CD4-positive, alpha-beta T cell treated with Interferon alpha-2 for 1 hour (primary cell): Measurements from ENCODE around the gene GPR62.

ENCODE experiments used
- DNase-seq, 2 donors: peaks; one replicate each; pipeline ENCODE4 v3.0.0-alpha.2; 2020 to 2022

The GPR62 gene

DNA sequence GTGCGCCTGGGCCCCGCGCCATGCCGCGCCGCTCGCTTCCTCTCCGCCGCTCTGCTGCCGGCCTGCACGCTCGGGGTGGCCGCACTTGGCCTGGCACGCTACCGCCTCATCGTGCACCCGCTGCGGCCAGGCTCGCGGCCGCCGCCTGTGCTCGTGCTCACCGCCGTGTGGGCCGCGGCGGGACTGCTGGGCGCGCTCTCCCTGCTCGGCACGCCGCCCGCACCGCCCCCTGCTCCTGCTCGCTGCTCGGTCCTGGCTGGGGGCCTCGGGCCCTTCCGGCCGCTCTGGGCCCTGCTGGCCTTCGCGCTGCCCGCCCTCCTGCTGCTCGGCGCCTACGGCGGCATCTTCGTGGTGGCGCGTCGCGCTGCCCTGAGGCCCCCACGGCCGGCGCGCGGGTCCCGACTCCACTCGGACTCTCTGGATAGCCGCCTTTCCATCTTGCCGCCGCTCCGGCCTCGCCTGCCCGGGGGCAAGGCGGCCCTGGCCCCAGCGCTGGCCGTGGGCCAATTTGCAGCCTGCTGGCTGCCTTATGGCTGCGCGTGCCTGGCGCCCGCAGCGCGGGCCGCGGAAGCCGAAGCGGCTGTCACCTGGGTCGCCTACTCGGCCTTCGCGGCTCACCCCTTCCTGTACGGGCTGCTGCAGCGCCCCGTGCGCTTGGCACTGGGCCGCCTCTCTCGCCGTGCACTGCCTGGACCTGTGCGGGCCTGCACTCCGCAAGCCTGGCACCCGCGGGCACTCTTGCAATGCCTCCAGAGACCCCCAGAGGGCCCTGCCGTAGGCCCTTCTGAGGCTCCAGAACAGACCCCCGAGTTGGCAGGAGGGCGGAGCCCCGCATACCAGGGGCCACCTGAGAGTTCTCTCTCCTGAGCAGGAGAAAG, 951 bp downstream of the GPR62 start:
- DNase-seq, result peak; percentile 12 to 47

GRCh38 chr3:51957520-51958205, 2.5 kb downstream of the GPR62 start:
- no peak for DNase-seq

DNA sequence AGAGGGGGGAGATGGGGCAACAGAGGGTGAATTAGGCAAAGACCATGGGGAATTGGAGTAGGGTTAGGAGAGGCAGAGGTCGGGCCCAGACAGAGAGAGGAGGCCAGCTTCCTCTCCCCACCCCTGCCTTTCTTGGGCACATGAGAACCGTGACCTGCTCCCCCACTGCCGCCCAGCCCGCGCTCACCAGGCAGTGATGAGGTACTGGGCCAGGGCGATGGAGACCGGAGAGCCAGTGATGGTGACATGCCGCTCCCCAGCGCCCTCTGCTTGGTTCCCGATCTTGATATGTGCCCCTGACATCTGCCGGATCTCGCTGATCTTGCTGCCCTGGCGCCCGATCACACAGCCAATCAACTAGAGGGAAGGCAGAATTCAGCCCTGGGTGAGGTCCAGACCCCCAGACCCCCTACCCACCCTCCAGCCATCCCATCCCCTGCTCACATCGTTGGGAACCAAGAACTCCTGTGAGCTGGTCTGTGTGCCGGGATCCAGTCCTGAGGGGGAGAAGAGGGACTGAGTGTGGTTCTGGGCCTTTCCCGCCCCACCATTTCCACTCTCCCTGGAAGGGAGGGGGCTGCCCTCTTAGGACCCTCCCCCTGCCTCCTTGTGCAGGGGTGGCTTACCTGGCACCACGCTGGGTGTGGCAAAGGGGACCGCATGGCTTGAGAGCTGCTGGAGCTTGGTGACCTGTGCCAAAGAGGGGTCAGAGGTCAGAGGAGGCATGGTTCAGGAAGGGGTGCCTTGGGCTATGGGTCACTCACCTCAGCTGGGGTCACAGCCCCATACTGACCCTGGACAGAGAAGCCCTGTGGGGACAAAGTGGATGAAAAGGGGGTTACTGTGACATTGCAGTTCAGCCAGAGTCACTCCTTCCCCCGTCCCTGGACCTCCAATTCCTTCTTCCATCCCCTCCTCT, 3.7 kb downstream of the GPR62 start:
- DNase-seq, result no peak

- no peak for DNase-seq
These were observed 4.5 kb downstream of the GPR62 start for GRCh38 chr3:51959651-51960050.

DNA sequence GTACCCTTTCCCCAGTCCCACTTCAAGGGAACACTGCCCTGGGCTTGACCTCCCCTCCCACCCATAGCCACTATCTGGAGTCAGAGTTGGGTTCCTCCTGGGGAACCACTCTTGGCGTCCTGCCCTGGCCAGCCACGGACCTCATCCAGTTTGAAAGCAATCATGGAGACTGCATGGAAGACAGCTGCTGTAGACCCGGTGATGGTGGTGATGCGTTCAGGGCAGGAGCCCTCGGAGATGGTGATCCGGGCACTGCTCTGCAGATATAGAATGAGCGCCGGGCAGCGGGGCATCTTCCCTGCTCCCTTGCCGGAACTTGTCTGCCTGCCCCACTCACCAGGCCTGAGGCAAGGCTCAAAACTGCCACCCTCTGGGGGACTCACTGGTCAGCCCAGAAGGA, 5.2 kb downstream of the GPR62 start:
- DNase-seq, result no peak

DNA sequence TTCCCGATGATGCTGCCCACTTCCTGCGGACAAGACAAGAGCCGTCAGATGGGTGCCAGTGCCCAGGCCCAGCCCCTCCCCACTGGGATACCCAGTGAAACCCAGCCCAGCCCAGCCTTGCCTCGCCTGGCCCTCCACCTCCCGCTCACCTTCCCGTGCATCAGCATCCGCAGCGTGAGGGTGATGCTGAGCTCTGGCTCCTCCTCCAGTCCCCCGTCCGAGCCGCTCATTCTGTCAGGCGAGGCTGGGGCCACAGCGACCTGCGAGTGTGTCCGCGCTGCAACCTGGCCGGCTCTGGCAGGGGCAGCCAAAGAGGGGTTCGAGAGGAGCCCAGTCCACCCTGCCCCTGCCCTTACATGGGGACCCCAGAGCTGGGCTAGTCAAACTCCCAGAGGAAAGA, 5.8 kb downstream of the GPR62 start:
- no peak for DNase-seq

DNA sequence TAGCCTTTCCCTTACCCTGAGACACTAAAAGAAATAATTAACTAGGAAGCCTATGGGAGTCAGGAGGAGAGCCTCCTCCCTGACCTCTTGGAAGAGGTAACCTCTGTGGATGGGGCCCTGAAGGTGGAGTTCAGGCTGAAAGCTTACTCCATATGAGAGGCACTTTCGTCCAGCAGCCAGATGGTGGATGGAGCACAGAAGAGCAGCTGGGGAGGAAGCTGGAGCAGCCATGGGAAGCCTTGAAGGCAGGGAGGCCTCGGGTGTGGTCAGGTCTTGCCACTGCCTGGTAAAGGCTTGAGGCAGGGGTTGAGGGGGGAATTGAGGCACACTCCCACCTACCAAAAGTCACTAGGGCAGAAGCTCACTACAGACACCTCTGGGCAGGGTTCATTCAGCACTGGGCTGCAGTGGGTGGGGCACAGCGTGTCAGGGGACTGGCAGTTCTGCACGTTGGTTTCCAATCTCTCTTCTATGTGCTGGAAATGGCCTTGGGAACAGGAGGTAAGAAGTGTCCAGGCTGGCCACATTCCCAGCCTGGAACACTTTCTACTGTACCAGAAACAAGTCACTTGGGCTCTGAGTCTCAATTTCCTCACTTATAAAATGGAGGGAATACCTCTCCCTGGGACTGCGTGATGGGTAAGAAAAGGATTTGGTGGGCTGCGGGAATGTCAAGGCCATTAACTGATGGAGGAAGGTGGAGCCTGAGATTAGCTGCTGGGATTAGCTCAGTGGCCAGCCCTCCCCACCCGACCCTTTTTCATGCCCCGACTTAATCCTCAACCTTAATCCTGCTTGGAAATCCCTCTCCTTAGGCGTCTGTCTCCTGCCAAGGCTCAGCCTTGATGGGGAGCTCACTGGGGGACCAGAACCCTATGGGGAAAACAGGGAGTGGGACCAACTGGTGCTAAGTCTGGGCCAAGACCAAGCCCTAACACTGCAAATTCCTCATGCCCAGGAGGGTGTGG, 6.7 kb downstream of the GPR62 start:
- no peak for DNase-seq

DNA sequence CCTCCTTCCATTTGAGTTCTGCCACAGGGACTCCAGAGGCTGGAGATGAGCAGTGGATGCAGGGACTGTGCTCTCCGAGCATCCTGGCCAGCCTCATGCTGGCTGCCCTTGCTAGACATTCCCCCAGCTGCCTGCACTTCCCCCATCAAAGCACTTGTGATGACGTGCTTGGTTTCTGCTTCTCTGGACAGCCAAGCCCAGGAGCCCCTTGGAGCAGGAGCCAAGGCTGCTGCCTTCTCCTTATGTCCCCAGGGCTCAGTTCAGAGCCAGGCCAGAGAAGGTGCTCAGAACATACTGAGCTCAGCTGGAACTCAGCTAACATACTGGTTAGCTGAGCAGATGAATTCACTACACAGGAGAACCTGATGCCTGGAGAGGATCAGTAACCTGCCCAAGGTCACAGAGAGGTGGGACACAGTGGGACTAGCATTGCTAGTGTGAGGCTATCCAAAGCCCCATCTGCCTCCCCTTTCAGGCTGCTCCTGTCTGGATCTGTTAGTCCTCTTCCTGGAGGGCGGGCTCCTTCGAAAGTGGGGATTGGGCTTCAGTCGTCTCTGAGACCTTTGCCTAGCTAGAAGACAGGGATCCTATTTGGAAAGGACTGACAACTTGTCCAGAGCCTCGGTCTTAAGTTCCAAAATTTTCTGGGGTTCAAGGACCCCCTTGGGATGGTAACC, 7.8 kb downstream of the GPR62 start:
- no peak for DNase-seq

DNA sequence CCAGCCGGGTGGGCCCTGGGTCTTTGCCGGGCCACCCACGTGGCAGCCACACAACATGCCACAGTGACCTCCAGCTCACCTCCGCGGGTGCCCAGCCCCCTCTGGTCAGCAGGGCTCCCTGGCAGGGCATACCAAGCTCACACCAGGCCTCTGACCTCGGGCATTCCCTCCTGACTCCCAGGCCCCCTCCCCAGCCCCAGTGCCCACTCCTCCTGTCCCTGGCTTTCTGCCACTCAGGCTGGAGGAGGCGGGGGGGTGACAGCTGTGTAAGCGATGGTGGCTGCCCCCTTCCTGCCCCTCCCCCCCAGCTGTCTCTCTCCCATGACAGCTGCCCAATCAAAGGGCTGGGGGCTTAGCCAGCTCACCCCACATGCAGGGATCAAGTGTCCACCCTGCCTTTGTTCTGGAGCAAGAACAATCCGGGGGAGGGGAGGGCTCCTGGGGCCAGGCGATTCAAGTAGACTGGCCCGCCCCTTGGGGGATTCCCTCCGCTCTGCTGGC, 8.8 kb downstream of the GPR62 start:
- no peak for DNase-seq

DNA sequence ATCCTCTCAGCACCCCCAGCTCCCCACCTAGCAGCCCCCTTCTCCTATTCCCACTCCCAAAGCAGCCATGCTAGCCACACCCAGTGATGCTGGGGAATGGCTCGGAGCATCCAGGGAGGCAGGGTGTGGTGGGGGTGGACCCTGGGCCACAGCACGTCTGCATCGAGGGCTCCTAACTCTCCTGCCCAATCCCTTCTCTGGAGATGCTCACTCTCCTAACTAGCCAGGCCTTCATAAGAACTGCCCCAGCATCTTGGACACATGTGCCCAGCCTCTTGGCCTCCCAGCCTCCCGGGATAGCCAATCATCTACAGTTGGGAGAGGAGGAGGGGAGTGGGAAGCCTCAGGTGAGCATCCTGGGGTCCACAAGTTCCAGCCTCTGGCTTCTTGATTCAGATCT, 9.3 kb downstream of the GPR62 start:
- no peak for DNase-seq

GRCh38 chr3:51966016-51966415, 10.8 kb downstream of the GPR62 start:
- DNase-seq, result no peak

DNA sequence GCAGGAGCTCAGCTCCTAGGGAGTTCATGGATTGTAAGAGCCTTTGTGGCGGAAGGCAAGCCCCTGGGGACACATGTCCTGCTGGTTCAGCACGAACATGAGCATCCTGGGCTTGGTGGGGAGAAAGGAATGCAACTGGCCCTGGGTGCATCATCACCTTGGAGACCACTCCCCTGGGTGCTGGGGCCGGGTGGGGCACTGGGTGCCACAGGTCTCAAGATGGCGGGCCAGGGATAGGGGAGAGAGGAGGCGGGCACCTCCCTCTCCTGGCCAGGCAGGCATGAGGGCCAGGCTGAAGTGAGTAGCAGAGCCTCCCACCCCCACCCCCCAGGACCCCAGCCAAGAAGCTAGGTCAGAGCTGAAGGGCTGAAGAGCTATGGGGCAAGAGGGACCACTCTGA, 11.3 kb downstream of the GPR62 start:
- no peak for DNase-seq

GRCh38 chr3:51966922-51967383, 11.8 kb downstream of the GPR62 start:
- DNase-seq, result no peak

- peak in 1 of 2 donors; percentile 54 for DNase-seq
These were observed 12.4 kb downstream of the GPR62 start, which contains the start of gene PCBP4 for GRCh38 chr3:51967384-51968169. Gene PCBP4, minus strand, starts transcription at chr3:51967454. Its CDS starts 6,214 bp downstream, at chr3:51961240.

GRCh38 chr3:51968170-51968775, 13.1 kb downstream of the GPR62 start:
- no peak for DNase-seq

- no peak for DNase-seq
These were observed 13.9 kb downstream of the GPR62 start for GRCh38 chr3:51968883-51969678.

- DNase-seq, result no peak
These were observed 14.7 kb downstream of the GPR62 start for GRCh38 chr3:51969841-51970240.

DNA sequence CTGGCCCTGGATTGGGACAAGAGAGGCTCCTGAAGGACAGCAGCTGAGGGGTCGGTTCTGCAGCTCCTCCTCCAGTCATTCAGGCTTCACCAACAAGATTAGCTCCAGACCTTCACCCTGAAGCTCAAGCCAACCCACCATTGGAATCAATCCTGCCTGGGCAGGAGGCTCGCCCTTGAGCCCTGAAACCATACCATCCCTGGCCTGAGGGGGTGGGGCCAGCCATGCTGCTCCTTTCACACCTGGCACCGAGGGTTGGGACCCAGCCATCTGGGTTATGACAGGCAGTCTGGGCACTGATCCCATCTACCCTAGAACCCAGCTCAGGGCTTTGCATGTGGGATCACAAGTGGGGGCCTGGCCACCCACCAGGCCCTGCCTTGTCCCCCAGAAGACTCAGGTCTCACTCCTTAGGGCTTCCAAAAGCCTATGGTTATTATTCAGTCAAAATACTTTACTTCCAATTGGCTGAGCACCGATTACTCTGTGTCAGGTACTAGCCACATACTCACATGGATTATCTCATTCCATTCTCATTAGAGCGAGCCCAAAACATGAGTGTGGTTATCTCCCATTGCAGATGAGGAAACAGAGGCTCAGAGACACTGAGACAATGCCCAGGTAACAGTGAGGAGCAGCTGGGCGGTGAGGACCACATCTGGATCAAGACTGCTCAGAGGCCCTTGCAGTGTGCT, 15.6 kb downstream of the GPR62 start:
- no peak for DNase-seq
